ENCODE data around the gene CLCN7.

- TF ChIP-seq CTCF (conservative IDR thresholded peaks at IDR 0.05; ENCODE audit: low read length) (no peak), EZH2phosphoT487 (IDR thresholded peaks at IDR 0.05; ENCODE audit: borderline replicate concordance, low read depth, low read length) (no peak)
Measured at GRCh38 chr16:1488619-1489018, 13.8 kb upstream of the CLCN7 start, which contains the start of gene PTX4.
